H1 (cell line): ENCODE measurements around the gene INPP5B. TPM values are rescaled to one million over a fixed set of nuclear protein-coding genes. Genes with fewer than 3 reads are reported as not detected.

Experiments
- CTCF ChIA-PET: fragments of 300-600 bp; sonication (Branson Sonifier 250); formaldehyde crosslinking; loops from one replicate; lab custom pipeline; 2021; ENCODE audit not compliant: partially characterized antibody; lab: Charles Lee
- POLR2A ChIA-PET: fragments of 300-600 bp; sonication (Branson Sonifier 250); formaldehyde crosslinking; loops from one replicate; lab custom pipeline; 2021; ENCODE audit warnings: inconsistent platforms; ENCODE audit not compliant: partially characterized antibody; lab: Charles Lee
- DNase-seq, 2 experiments: peaks; one replicate each; pipeline versions ENCODE4 v3.0.0 to v3.0.0-alpha.2; 2010 to 2022; ENCODE audit warnings: low spot score in 2 of 2, low read depth in 1 of 2, mixed read lengths in 1 of 2
- FAIRE-seq: peaks from 2 replicates; lab custom pipeline; 2011; peaks lifted over from hg19 to GRCh38; lab: Jason Lieb, UNC
- H2AFZ ChIP-seq: 2 replicates; pipeline ENCODE4 v1.8.1; 2012; ENCODE audit warnings: low read length, inconsistent platforms
- H2AK5ac ChIP-seq: 2 replicates; pipeline ENCODE4 v1.6.1; 2013; ENCODE audit warnings: low read depth, low read length
- H2BK120ac ChIP-seq: replicated peaks from 2 replicates; pipeline ENCODE3; 2013; ENCODE audit warnings: low read depth, low read length, inconsistent platforms
- H2BK12ac ChIP-seq: 2 replicates; pipeline ENCODE4 v1.6.1; 2013; ENCODE audit warnings: low read depth, low read length
- H2BK15ac ChIP-seq: 2 replicates; pipeline ENCODE4 v1.6.1; 2013; ENCODE audit warnings: low read length
- H2BK20ac ChIP-seq: 2 replicates; pipeline ENCODE4 v1.6.1; 2013; ENCODE audit warnings: low read length
- H2BK5ac ChIP-seq: 2 replicates; pipeline ENCODE4 v1.6.1; 2013; ENCODE audit warnings: low read depth, low read length
- H3K14ac ChIP-seq: 2 replicates; pipeline ENCODE4 v1.6.1; 2013; ENCODE audit warnings: inconsistent platforms; ENCODE audit not compliant: insufficient read length
- H3K18ac ChIP-seq: 2 replicates; pipeline ENCODE4 v1.6.1; 2013; ENCODE audit warnings: low read length; ENCODE audit errors: extremely low read depth
- H3K23ac ChIP-seq: 2 replicates; pipeline ENCODE4 v1.6.1; 2013; ENCODE audit warnings: inconsistent platforms; ENCODE audit not compliant: insufficient read length
- H3K23me2 ChIP-seq: 2 replicates; pipeline ENCODE4 v1.6.1; 2013; ENCODE audit warnings: low read depth, low read length
- H3K27ac ChIP-seq: 2 replicates; pipeline ENCODE4 v1.6.1; 2011; ENCODE audit warnings: low read depth, low read length, inconsistent platforms
- H3K27me3 ChIP-seq, 4 experiments: replicated peaks in 1 of 4; 1 replicate in 1 of 4; 2 replicates in 3 of 4; pipeline versions ENCODE4 v1.6.1 to v1.8.1; 2011 to 2013; ENCODE audit warnings: low read length in 3 of 4, mild to moderate bottlenecking in 3 of 4, inconsistent platforms in 2 of 4, mixed read lengths in 2 of 4, moderate library complexity in 1 of 4; ENCODE audit not compliant: control insufficient read depth in 3 of 4, insufficient read depth in 3 of 4; ENCODE audit errors: extremely low read depth in 1 of 4
- H3K36me3 ChIP-seq, 4 experiments: 2 replicates each; pipeline versions ENCODE4 v1.6.1 to v1.8.1; 2011 to 2013; ENCODE audit warnings: mild to moderate bottlenecking in 4 of 4, low read length in 3 of 4, moderate library complexity in 2 of 4, control low read depth in 1 of 4, inconsistent platforms in 1 of 4; ENCODE audit not compliant: insufficient read depth in 4 of 4, control insufficient read depth in 2 of 4
- H3K4ac ChIP-seq: replicated peaks from 2 replicates; pipeline ENCODE3; 2013; ENCODE audit warnings: low read length, low read depth, mixed read lengths, inconsistent platforms; ENCODE audit not compliant: insufficient read length
- H3K4me1 ChIP-seq, 4 experiments: replicated peaks in 1 of 4; 1 replicate in 1 of 4; 2 replicates in 3 of 4; pipeline versions ENCODE4 v1.6.1 to v1.8.1; 2011 to 2013; ENCODE audit warnings: low read length in 3 of 4, inconsistent platforms in 2 of 4, mixed read lengths in 1 of 4; ENCODE audit not compliant: insufficient read depth in 4 of 4, control insufficient read depth in 3 of 4
- H3K4me2 ChIP-seq, 2 experiments: 2 replicates each; pipeline versions ENCODE4 v1.6.1 to v1.8.1; 2011 to 2013; ENCODE audit warnings: low read depth in 2 of 2, low read length in 2 of 2, control low read depth in 1 of 2, inconsistent platforms in 1 of 2, mild to moderate bottlenecking in 1 of 2; ENCODE audit not compliant: insufficient read depth in 1 of 2
- H3K4me3 ChIP-seq, 4 experiments: fragments of 200-600, 300-600 bp in 1 of 4; sonication (generic), shearing (Covaris generic), sonication (Bioruptor Twin) in 1 of 4; 2 replicates each; pipeline versions ENCODE4 v1.5.1 to v1.8.1; 2011 to 2016; ENCODE audit warnings: low read length in 4 of 4, low read depth in 3 of 4, control low read depth in 2 of 4, inconsistent platforms in 2 of 4, mild to moderate bottlenecking in 2 of 4, mixed read lengths in 1 of 4, moderate library complexity in 1 of 4; ENCODE audit not compliant: insufficient read depth in 2 of 4; ENCODE audit errors: extremely low read depth in 1 of 4
- H3K56ac ChIP-seq: replicated peaks from 2 replicates; pipeline ENCODE3; 2013; ENCODE audit warnings: low read depth, mild to moderate bottlenecking, mixed read lengths, low read length, inconsistent platforms; ENCODE audit not compliant: insufficient read length
- H3K79me1 ChIP-seq: 2 replicates; pipeline ENCODE4 v1.6.1; 2013; ENCODE audit warnings: low read depth, low read length, control low read depth
- H3K79me2 ChIP-seq, 2 experiments: 2 replicates each; pipeline versions ENCODE4 v1.6.1 to v1.8.1; 2012 to 2013; ENCODE audit warnings: low read length in 2 of 2, mild to moderate bottlenecking in 2 of 2, inconsistent platforms in 1 of 2; ENCODE audit not compliant: insufficient read depth in 2 of 2, control insufficient read depth in 1 of 2
- H3K9ac ChIP-seq, 4 experiments: replicated peaks in 1 of 4; 1 replicate in 1 of 4; 2 replicates in 3 of 4; pipeline versions ENCODE4 v1.6.1 to v1.8.1; 2011 to 2013; ENCODE audit warnings: low read depth in 3 of 4, low read length in 3 of 4, control low read depth in 2 of 4, mild to moderate bottlenecking in 2 of 4, moderate library complexity in 2 of 4, inconsistent platforms in 1 of 4; ENCODE audit errors: extremely low read depth in 1 of 4
- H3K9me3 ChIP-seq, 2 experiments: 2 replicates each; pipeline versions ENCODE4 v1.6.1 to v1.8.1; 2012 to 2013; ENCODE audit warnings: mild to moderate bottlenecking in 2 of 2, moderate library complexity in 2 of 2, control low read depth in 1 of 2, inconsistent platforms in 1 of 2, low read depth in 1 of 2, low read length in 1 of 2, mixed read lengths in 1 of 2; ENCODE audit not compliant: insufficient read depth in 2 of 2
- H4K20me1 ChIP-seq, 2 experiments: replicated peaks in 1 of 2; 2 replicates each; pipeline versions ENCODE3 to v1.8.1; 2011 to 2013; ENCODE audit warnings: inconsistent platforms in 2 of 2, low read length in 2 of 2, mild to moderate bottlenecking in 1 of 2; ENCODE audit not compliant: insufficient read depth in 2 of 2, control insufficient read depth in 1 of 2
- H4K5ac ChIP-seq: 2 replicates; pipeline ENCODE4 v1.6.1; 2013; ENCODE audit warnings: low read length, low read depth, mixed read lengths, inconsistent platforms; ENCODE audit not compliant: insufficient read length
- H4K8ac ChIP-seq: 2 replicates; pipeline ENCODE4 v1.8.0; 2013; ENCODE audit warnings: mild to moderate bottlenecking, moderate library complexity, low read length, inconsistent platforms; ENCODE audit not compliant: insufficient read depth; ENCODE audit errors: extremely low read depth
- H4K91ac ChIP-seq: replicated peaks from 2 replicates; pipeline ENCODE3; 2013; ENCODE audit warnings: low read length, mixed read lengths, inconsistent platforms; ENCODE audit not compliant: insufficient read length
- POU5F1 ChIP-seq: IDR thresholded peaks from 2 replicates; pipeline ENCODE4 v1.6.1; 2011; ENCODE audit warnings: low read depth, mild to moderate bottlenecking, low read length, moderate library complexity
- WGBS, 2 experiments: shearing (Covaris generic) in 1 of 2; methylation state at CpG; one replicate each; pipeline versions ENCODE4 v1.1.6 to v1.1.7; 2013 to 2015; ENCODE audit warnings: low lambda C conversion rate in 2 of 2, mixed read lengths in 2 of 2, inconsistent platforms in 1 of 2, low coverage in 1 of 2, missing lambda C conversion rate in 1 of 2; ENCODE audit not compliant: insufficient replicate concordance in 2 of 2, insufficient coverage in 1 of 2, insufficient read length in 1 of 2; ENCODE audit errors: extremely low coverage in 1 of 2, missing lambda C conversion rate in 1 of 2; 5-methylcytosine and 5-hydroxymethylcytosine counted together
- polyA plus RNA-seq, 7 experiments: library from polyadenylated mRNA; depleted of rRNA in 3 of 7; stranded (reverse) in 5 of 7; unstranded in 2 of 7; fragments of >200 nt in 5 of 7; fragments of 200-250 nt in 2 of 7; gene quantifications; 1 replicate in 5 of 7; 2 replicates in 1 of 7; 4 replicates in 1 of 7; pipeline versions ENCODE4 v1.2.1 to v1.2.3, GENCODE V29; 2011 to 2013; ENCODE audit warnings: missing spikeins in 2 of 7, mixed read lengths in 2 of 7
- total RNA-seq: library from RNA; stranded (reverse); fragmentation: NEBNext Ultra II Directional; extraction: Animal tissue kit (Norgen Biotek cat#: 25700); gene quantifications from 2 replicates; pipeline ENCODE4 v1.2.1, GENCODE V29; 2021

Gene INPP5B
- total and polyA plus RNA-seq, 2 of the 8 experiments (the other 6 are each of a cell fraction or from before 2014, with no cell fraction given), result 14.0 to 23.7 TPM

DNA sequence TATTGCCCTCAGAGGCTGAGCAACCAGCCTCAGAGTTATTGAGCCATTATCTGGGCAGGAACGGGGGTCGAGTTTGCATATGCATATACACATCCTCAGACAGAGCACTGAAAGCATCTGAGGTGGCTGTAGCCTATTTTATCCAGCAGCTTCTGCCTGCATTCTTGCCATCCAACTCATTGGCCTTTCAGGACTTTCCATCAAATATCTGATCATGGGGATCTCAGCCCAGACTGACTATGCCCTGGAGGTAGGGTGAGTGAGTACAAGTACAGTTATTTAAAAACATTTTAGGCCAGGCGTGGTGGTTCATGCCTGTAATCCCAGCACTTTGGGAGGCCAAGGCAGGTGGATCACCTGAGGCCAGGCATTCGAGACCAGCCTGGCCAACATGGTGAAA, 85.7 kb downstream of the INPP5B start:
- FAIRE-seq (no peak), DNase-seq (no peak)
- Histone ChIP-seq H3K4me3 (no peak overlapping the region), H3K14ac (no peak overlapping the region), H2BK20ac (no peak overlapping the region), H4K5ac (no peak overlapping the region), H4K91ac (no peak overlapping the region), H3K56ac (no peak overlapping the region), H3K9ac (no peak overlapping the region), H4K8ac (no peak overlapping the region), H3K36me3 (peaks cover 8 to 21% (median 12%) of the 10 kb centered on the region in 4 experiments; a peak in 6 of 8 replicates), H3K79me2 (peaks cover 0 to 13% of the 10 kb centered on the region in 2 experiments; a peak in 3 of 4 replicates), H3K27ac (no peak overlapping the region), H2BK12ac (no peak overlapping the region), H3K4me1 (no peaks in the 10 kb centered on the region), H3K27me3 (no peaks in the 10 kb centered on the region), H2BK5ac (no peak overlapping the region), H2AFZ (no peak overlapping the region), H3K18ac (no peak overlapping the region), H2BK15ac (no peak overlapping the region), H3K9me3 (no peaks in the 10 kb centered on the region), H3K4ac (no peak overlapping the region), H2BK120ac (no peak overlapping the region), H4K20me1 (peaks cover 0 to 1% of the 10 kb centered on the region in 2 experiments), H3K4me2 (no peak overlapping the region; a peak in 1 of 4 replicates), H3K23ac (no peak overlapping the region), H2AK5ac (no peak overlapping the region), H3K79me1 (0 out of 2 replicates have a peak, but pooled peaks cover 2% of the 10 kb centered on the region), H3K23me2 (no peaks in the 10 kb centered on the region; the same call in 1 of the 2 replicates)
- WGBS, 2 experiments, result 91% methylated on average over 4 of the region's 4 CpGs; no CpG with 5 or more reads in 1 of the 2 experiments
- CTCF ChIA-PET, result interaction anchor here (0.7 to 3.9 kb wide), 6 partner anchors 11 to 62 kb away, joined by 3 to 22 read pairs (median 6); no protein-coding TSS in a partner anchor
- POLR2A ChIA-PET, result no interaction called here
- no peak for TF ChIP-seq POU5F1
